K562 (cell line): ENCODE results near the gene CNBD2. TPM values are rescaled to one million over a fixed set of nuclear protein-coding genes. Genes with fewer than 3 reads are reported as not detected.

Source experiments
- ATAC-seq: fragments of 200-7000 bp; cut with Tn5 transposase; 3 replicates; pipeline ENCODE4 v1.9.1; 2020; ENCODE audit warnings: moderate library complexity
- BruUV-seq: library from RNA; stranded (reverse); fragments of 400-500 nt; replicated peaks from 2 replicates; lab custom pipeline; 2021; lab: Mats Ljungman, UMichigan
- CTCF ChIA-PET: fragments of 300-600 bp; formaldehyde crosslinking; extraction: SDS; loops from one replicate; lab custom pipeline; 2021; ENCODE audit warnings: low intra/inter-chr PET ratio; lab: Yijun Ruan, JAX
- POLR2A ChIA-PET: fragments of 300-600, 350-650 bp; sonication (Branson Sonifier 250); formaldehyde crosslinking; extraction: SDS; loops from one replicate; lab custom pipeline; 2021; ENCODE audit warnings: antibody characterized with exemption, inconsistent platforms; lab: Yijun Ruan, JAX
- DNase-seq, 4 experiments: peaks; one replicate each; pipeline versions ENCODE4 v3.0.0 to v3.0.0-alpha.2; 2011 to 2018; ENCODE audit warnings: low spot score in 3 of 4, mixed read lengths in 3 of 4; ENCODE audit errors: extremely low read depth in 1 of 4
- FAIRE-seq: peaks from 2 replicates; lab custom pipeline; 2011; peaks lifted over from hg19 to GRCh38; lab: Jason Lieb, UNC
- H2AFZ ChIP-seq: 2 replicates; pipeline ENCODE4 v1.6.0; 2011; ENCODE audit warnings: low read depth, low read length, control low read depth, inconsistent platforms
- H3K27ac ChIP-seq: fragments of 200-600 bp; 3 replicates; pipeline ENCODE4 v1.8.0; 2011; ENCODE audit warnings: low read depth, mild to moderate bottlenecking, control low read depth, inconsistent platforms, low read length, moderate library complexity, mixed read lengths; ENCODE audit errors: extremely low read depth
- H3K27me3 ChIP-seq, 2 experiments: fragments of 300-600 bp in 1 of 2; 2 replicates in 1 of 2; 3 replicates in 1 of 2; pipeline versions ENCODE4 v1.6.0 to v1.8.0; 2011; ENCODE audit warnings: inconsistent platforms in 2 of 2, low read length in 2 of 2, mild to moderate bottlenecking in 1 of 2, mixed read lengths in 1 of 2, moderate library complexity in 1 of 2; ENCODE audit not compliant: control insufficient read depth in 2 of 2, insufficient read depth in 2 of 2
- H3K36me3 ChIP-seq: fragments of 300-600 bp; 3 replicates; pipeline ENCODE4 v1.8.0; 2011; ENCODE audit warnings: mild to moderate bottlenecking, low read length, inconsistent platforms; ENCODE audit not compliant: control insufficient read depth, insufficient read depth
- H3K4me1 ChIP-seq, 2 experiments: fragments of 200-600 bp in 1 of 2; replicated peaks in 1 of 2; 2 replicates in 1 of 2; 3 replicates in 1 of 2; pipeline versions ENCODE4 v1.5.1 to v1.8.0; 2011; ENCODE audit warnings: inconsistent platforms in 2 of 2, low read length in 2 of 2, mild to moderate bottlenecking in 1 of 2, mixed read lengths in 1 of 2, moderate library complexity in 1 of 2; ENCODE audit not compliant: control insufficient read depth in 2 of 2, insufficient read depth in 2 of 2
- H3K4me2 ChIP-seq: 2 replicates; pipeline ENCODE4 v1.6.1; 2011; ENCODE audit warnings: low read length, control low read depth, inconsistent platforms, mixed read lengths; ENCODE audit not compliant: insufficient read depth
- H3K4me3 ChIP-seq: fragments of 200-600 bp; sonication (generic), shearing (Covaris generic); 2 replicates; pipeline ENCODE4 v1.5.1; 2016; ENCODE audit warnings: control low read depth, inconsistent platforms
- H3K79me2 ChIP-seq: fragments of 200-600 bp; 3 replicates; pipeline ENCODE4 v1.8.0; 2011; ENCODE audit warnings: low read length, inconsistent platforms; ENCODE audit not compliant: control insufficient read depth, insufficient read depth
- H3K9ac ChIP-seq, 2 experiments: 2 replicates each; pipeline versions ENCODE4 v1.6.0 to v1.6.1; 2011; ENCODE audit warnings: low read depth in 2 of 2, low read length in 2 of 2, control low read depth in 1 of 2, inconsistent platforms in 1 of 2, mild to moderate bottlenecking in 1 of 2, mixed read lengths in 1 of 2; ENCODE audit not compliant: insufficient read depth in 1 of 2
- H3K9me1 ChIP-seq: one replicate; pipeline ENCODE4 v1.6.0; 2011; ENCODE audit warnings: inconsistent platforms, mild to moderate bottlenecking, low read length, moderate library complexity; ENCODE audit not compliant: control insufficient read depth, insufficient read depth
- H3K9me3 ChIP-seq: replicated peaks from 2 replicates; pipeline ENCODE4 v1.5.1; 2011; ENCODE audit warnings: low read depth, low read length, inconsistent platforms; ENCODE audit not compliant: control insufficient read depth, insufficient read depth
- H4K20me1 ChIP-seq: replicated peaks from 2 replicates; pipeline ENCODE4 v1.6.1; 2011; ENCODE audit warnings: low read length, inconsistent platforms, mixed read lengths; ENCODE audit not compliant: control insufficient read depth, insufficient read depth
- ATF7 ChIP-seq: fragments of 450-650 bp; IDR thresholded peaks from 2 replicates; pipeline ENCODE4 v1.7.1; 2014; ENCODE audit warnings: mild to moderate bottlenecking, moderate library complexity
- C11orf30 ChIP-seq: fragments of 450-650 bp; IDR thresholded peaks from 2 replicates; pipeline ENCODE4 v1.6.1; 2016; ENCODE audit warnings: low read depth, mild to moderate bottlenecking
- CBX8 ChIP-seq: fragments of 200-600 bp; sonication (generic); IDR thresholded peaks from 2 replicates; pipeline ENCODE4 v1.6.1; 2012; ENCODE audit warnings: borderline replicate concordance, mixed run types, low read depth, mild to moderate bottlenecking, moderate library complexity, mixed read lengths, low read length, control low read depth, inconsistent platforms; ENCODE audit not compliant: poor library complexity, severe bottlenecking; ENCODE audit errors: extremely low read depth
- CREBBP ChIP-seq: IDR thresholded peaks from one replicate; pipeline ENCODE4 v1.6.1; 2012; ENCODE audit warnings: low read depth, mild to moderate bottlenecking, control low read depth, inconsistent platforms, low read length
- ELF1 ChIP-seq: fragments of 200-800 bp; sonication (Bioruptor generic); IDR thresholded peaks from 2 replicates; pipeline ENCODE4 v1.6.1; 2016; ENCODE audit warnings: missing genetic modification characterization, missing compliant biosample characterization
- ERF ChIP-seq: fragments of 450-650 bp; formaldehyde crosslinking; IDR thresholded peaks from 2 replicates; pipeline ENCODE4 v1.4.0; 2020; ENCODE audit warnings: mild to moderate bottlenecking, mixed read lengths
- ETV6 ChIP-seq, 3 experiments: fragments of 150-350 bp in 1 of 3; sonication (generic) in 1 of 3; formaldehyde crosslinking in 1 of 3; IDR thresholded peaks; 2 replicates each; pipeline versions ENCODE4 v1.6.1 to v1.8.0; 2014 to 2022; ENCODE audit warnings: borderline replicate concordance in 2 of 3, low read depth in 2 of 3, antibody characterized with exemption in 1 of 3, low read length in 1 of 3, mild to moderate bottlenecking in 1 of 3, missing genetic modification reagents in 1 of 3
- NBN ChIP-seq: fragments of 450-650 bp; IDR thresholded peaks from 2 replicates; pipeline ENCODE4 v1.6.1; 2016; ENCODE audit warnings: low read depth, mild to moderate bottlenecking
- NFIC ChIP-seq: fragments of 450-650 bp; IDR thresholded peaks from 2 replicates; pipeline ENCODE4 v1.6.1; 2017; ENCODE audit warnings: mild to moderate bottlenecking, inconsistent platforms
- PCBP2 ChIP-seq: fragments of 200-400 bp; formaldehyde crosslinking; IDR thresholded peaks from 2 replicates; pipeline ENCODE4 v1.6.1; 2018; ENCODE audit warnings: low read length, low read depth, mild to moderate bottlenecking, moderate library complexity; ENCODE audit not compliant: poor library complexity, severe bottlenecking
- POLR2AphosphoS2 ChIP-seq: IDR thresholded peaks from 2 replicates; pipeline ENCODE4 v1.6.1; 2012; ENCODE audit warnings: low read length, improper control_type of control experiment
- RBM34 ChIP-seq: fragments of 200-400 bp; formaldehyde crosslinking; IDR thresholded peaks from 2 replicates; pipeline ENCODE4 v1.6.1; 2018; ENCODE audit warnings: low read length, borderline replicate concordance; ENCODE audit not compliant: insufficient read depth
- SIRT6 ChIP-seq: IDR thresholded peaks from one replicate; pipeline ENCODE4 v1.6.1; 2012; ENCODE audit warnings: low read depth, mild to moderate bottlenecking, control low read depth, inconsistent platforms, low read length, moderate library complexity
- SNIP1 ChIP-seq: fragments of 450-650 bp; IDR thresholded peaks from 2 replicates; pipeline ENCODE4 v1.7.1; 2017; ENCODE audit warnings: low read depth, mild to moderate bottlenecking
- SNRNP70 ChIP-seq: fragments of 200-400 bp; formaldehyde crosslinking; optimal IDR thresholded peaks from 2 replicates; pipeline ENCODE3; 2017; ENCODE audit warnings: low read depth, low read length
- SRSF9 ChIP-seq: fragments of 200-400 bp; formaldehyde crosslinking; IDR thresholded peaks from 2 replicates; pipeline ENCODE4 v1.6.1; 2017; ENCODE audit warnings: low read depth, low read length, borderline replicate concordance
- ZNF408 ChIP-seq: fragments of 250-450 bp; sonication (Bioruptor Pico); IDR thresholded peaks from 2 replicates; pipeline ENCODE4 v1.4.0; 2020; ENCODE audit warnings: low read depth, mild to moderate bottlenecking, moderate library complexity
- ZNF589 ChIP-seq: fragments of 200-800 bp; sonication (Bioruptor generic); IDR thresholded peaks from 2 replicates; pipeline ENCODE4 v1.6.1; 2016; ENCODE audit warnings: low read depth, missing genetic modification characterization, missing compliant biosample characterization
- ZNF695 ChIP-seq: fragments of 450-650 bp; formaldehyde crosslinking; IDR thresholded peaks from 2 replicates; pipeline ENCODE4 v1.4.0; 2020; ENCODE audit warnings: mild to moderate bottlenecking, moderate library complexity
- ZNF780A ChIP-seq: fragments of 250-450 bp; sonication (Bioruptor Pico); IDR thresholded peaks from 2 replicates; pipeline ENCODE4 v1.5.0; 2021; ENCODE audit warnings: mild to moderate bottlenecking
- WGBS: fragments of 100-300 bp; shearing (Covaris generic); methylation state at CpG from one replicate; pipeline ENCODE4 v1.1.6; 2016; ENCODE audit warnings: low coverage, mixed read lengths; ENCODE audit not compliant: insufficient coverage; ENCODE audit errors: missing lambda C conversion rate; 5-methylcytosine and 5-hydroxymethylcytosine counted together
- in situ Hi-C: fragments of 300-500 bp; cut with MboI; formaldehyde crosslinking; loops from 4 replicates; pipeline ENCODE4 v1.15.0; 2018; ENCODE audit warnings: inconsistent platforms, mixed read lengths
- intact Hi-C: fragments of 100-400 bp; cut with micrococcal nuclease; formaldehyde crosslinking; loops from 2 replicates; pipeline ENCODE4 v1.14.2; 2022
- polyA plus RNA-seq, 8 experiments: library from polyadenylated mRNA; depleted of rRNA in 4 of 8; stranded (reverse) in 5 of 8; unstranded in 3 of 8; fragments of >200 nt; fragmentation: Nextera tagmentation in 2 of 8; fragmentation: Illumina TruSeq in 1 of 8; extraction: Ambion mirVana in 2 of 8; extraction: Trizol in 1 of 8; gene quantifications; 2 replicates each; pipeline versions ENCODE4 v1.2.1 to v1.2.3, GENCODE V29; 2011 to 2014; ENCODE audit warnings: inconsistent platforms in 1 of 8, missing spikeins in 1 of 8
- total RNA-seq, 7 experiments: library from RNA; depleted of rRNA in 6 of 7; stranded (reverse); fragments of >200 nt in 6 of 7; fragmentation: Illumina TruSeq in 2 of 7; extraction: Trizol in 2 of 7; gene quantifications; 2 replicates each; pipeline versions ENCODE4 v1.2.1 to v1.2.3, GENCODE V29; 2011 to 2021; ENCODE audit warnings: low replicate concordance in 1 of 7

Gene CNBD2
- total and polyA plus RNA-seq, 9 of the 15 experiments (the other 6 are each of a cell fraction or from before 2014, with no cell fraction given), result 3.2 to 17.5 (median 5.3) TPM

GRCh38 chr20:36050436-36051317, 82.3 kb downstream of the CNBD2 start:
- WGBS, result under 1% methylated on average over 70 of the region's 75 CpGs
- Histone ChIP-seq H4K20me1 (peaks cover 7% of the 10 kb centered on the region; the same call in 1 of the 2 replicates), H3K79me2 (peaks cover 54% of the 10 kb centered on the region), H3K9ac (peak overlapping the region; percentile 98), H3K36me3 (peaks cover 11% of the 10 kb centered on the region; the same call in 2 of the 3 replicates), H3K27ac (peak overlapping the region; percentile 99), H3K4me2 (peak overlapping the region; percentile 94), H3K4me1 (peaks cover 8 to 26% of the 10 kb centered on the region in 2 experiments), H3K9me1 (no peaks in the 10 kb centered on the region), H3K27me3 (no peaks in the 10 kb centered on the region), H2AFZ (peak overlapping the region; percentile 97), H3K9me3 (no peaks in the 10 kb centered on the region), H3K4me3 (peak overlapping the region; percentile 98)
- ChIA-PET CTCF (no interaction called here), POLR2A (interaction anchor here (0.9 to 2.7 kb wide), 13 partner anchors 10 to 307 kb away, joined by 3 to 14 read pairs (median 4); no protein-coding TSS in a partner anchor)
- ATAC-seq (peak; percentile 94), FAIRE-seq (peak; percentile 73), DNase-seq (peak; percentile 94 to 97 (median 94))
- intact Hi-C loops (loop anchor here (5.0 kb wide), 3 partner anchors 37 to 62 kb away; no protein-coding TSS in a partner anchor), in situ Hi-C loops (no loop called here)
- BruUV-seq, result no TSS peak
- TF ChIP-seq NBN (no peak), ZNF780A (CRISPR knock-in tag) (no peak), RBM34 (no peak), ELF1 (peak; percentile 95), SIRT6 (no peak), POLR2AphosphoS2 (peak; percentile 90; the same call in 1 of the 2 replicates), ZNF695 (CRISPR knock-in tag) (no peak), CBX8 (no peak), SRSF9 (no peak), SNRNP70 (no peak), CREBBP (no peak), ERF (CRISPR knock-in tag) (peak; percentile 9; the same call in 1 of the 2 replicates), ETV6 (IDR thresholded peaks at IDR 0.05; ENCODE audit: borderline replicate concordance in 1 of 2, low read depth in 2 of 2, low read length in 1 of 2) (no peak), ETV6 (CRISPR knock-in tag; IDR thresholded peaks at IDR 0.05; ENCODE audit: borderline replicate concordance) (no peak), SNIP1 (no peak), ZNF408 (CRISPR knock-in tag) (no peak), C11orf30 (peak; percentile 87), PCBP2 (peak; percentile 31), NFIC (peak; percentile 64), ZNF589 (CRISPR knock-in tag) (peak; percentile 65; the same call in 1 of the 2 replicates), ATF7 (peak; percentile 34; the same call in 1 of the 2 replicates)
